ENCODE results near the gene PLEKHO2. TPM values are rescaled to one million over a fixed set of nuclear protein-coding genes. Genes with fewer than 3 reads are reported as not detected.

PLEKHO2 gene
- total and polyA plus RNA-seq, 2 experiments from 2014 or later, result 9.0 to 29.4 TPM

- TF ChIP-seq NANOG (IDR thresholded peaks at IDR 0.05; ENCODE audit: borderline replicate concordance) (no peak), ZNF462 (CRISPR knock-in tag; IDR thresholded peaks at IDR 0.05) (peak; percentile 7)
- H3K27ac Mint-ChIP-seq, result peak overlapping the region; percentile 97
- H3K27me3 ChIP-seq (ENCODE audit: insufficient read depth), result no peaks in the 10 kb centered on the region
- DNase-seq (ENCODE audit: low spot score), result peak; percentile 81
- H2AFZ ChIP-seq, result no peak overlapping the region
- H3K4me1 Mint-ChIP-seq, result peaks cover 57% of the 10 kb centered on the region
- peaks cover 35% of the 10 kb centered on the region for H3K4me1 ChIP-seq (ENCODE audit: insufficient read depth)
- peak; percentile 31 for ATAC-seq
- H3K9me3 Mint-ChIP-seq, result no peaks in the 10 kb centered on the region
- peaks cover 19% of the 10 kb centered on the region for H3F3A ChIP-seq (replicated peaks; ENCODE audit: low read depth)
- peak overlapping the region; percentile 70 for H3K4me3 Mint-ChIP-seq
- H3K36me3 Mint-ChIP-seq (ENCODE audit: low read depth), result no peaks in the 10 kb centered on the region
- peak overlapping the region; percentile 41 for H3K4me3 ChIP-seq
- peak overlapping the region; percentile 71 for H3K4me2 ChIP-seq
- peak overlapping the region; percentile 100 for H3K27ac ChIP-seq (ENCODE audit: low read depth)
- H3K27me3 Mint-ChIP-seq (ENCODE audit: insufficient read depth, low read depth, poor library complexity), result peaks cover 35% of the 10 kb centered on the region
- no peaks in the 10 kb centered on the region for H3K79me2 ChIP-seq (replicated peaks; ENCODE audit: insufficient read depth)
- no peaks in the 10 kb centered on the region for H4K20me1 ChIP-seq (replicated peaks; ENCODE audit: insufficient read depth)
- H3K9me2 ChIP-seq (ENCODE audit: insufficient read depth), result no peaks in the 10 kb centered on the region
- no peaks in the 10 kb centered on the region for H3K36me3 ChIP-seq (ENCODE audit: insufficient read depth)
These were observed 34.5 kb upstream of the PLEKHO2 start for GRCh38 chr15:64807051-64807749.

GRCh38 chr15:64807751-64808222 is 33.9 kb upstream of the PLEKHO2 start:
- peak overlapping the region; percentile 46 for H3K4me3 ChIP-seq
- no peaks in the 10 kb centered on the region for H3K27me3 ChIP-seq (ENCODE audit: insufficient read depth)
- no peaks in the 10 kb centered on the region for H4K20me1 ChIP-seq (replicated peaks; ENCODE audit: insufficient read depth)
- H3K9me3 Mint-ChIP-seq, result no peaks in the 10 kb centered on the region
- peak overlapping the region; percentile 70 for H3K4me3 Mint-ChIP-seq
- H3K79me2 ChIP-seq (replicated peaks; ENCODE audit: insufficient read depth), result no peaks in the 10 kb centered on the region
- peak overlapping the region; percentile 71 for H3K4me2 ChIP-seq
- H3K4me1 Mint-ChIP-seq, result peaks cover 63% of the 10 kb centered on the region
- no peaks in the 10 kb centered on the region for H3K36me3 Mint-ChIP-seq (ENCODE audit: low read depth)
- H3K4me1 ChIP-seq (ENCODE audit: insufficient read depth), result peaks cover 41% of the 10 kb centered on the region
- TF ChIP-seq ETS1 (IDR thresholded peaks at IDR 0.05) (no peak), POLR2AphosphoS5 (IDR thresholded peaks at IDR 0.05; ENCODE audit: low read depth) (peak; percentile 70)
- peaks cover 35% of the 10 kb centered on the region for H3K27me3 Mint-ChIP-seq (ENCODE audit: insufficient read depth, low read depth, poor library complexity)
- peak overlapping the region; percentile 100 for H3K27ac ChIP-seq (ENCODE audit: low read depth)
- H3K36me3 ChIP-seq (ENCODE audit: insufficient read depth), result no peaks in the 10 kb centered on the region
- no peak overlapping the region for H2AFZ ChIP-seq
- peak overlapping the region; percentile 97 for H3K27ac Mint-ChIP-seq
- peak; percentile 60 for ATAC-seq
- H3F3A ChIP-seq (replicated peaks; ENCODE audit: low read depth), result peaks cover 20% of the 10 kb centered on the region
- peak; percentile 100 for DNase-seq (ENCODE audit: low spot score)
- H3K9me2 ChIP-seq (ENCODE audit: insufficient read depth), result no peaks in the 10 kb centered on the region
